Measurements from ENCODE around the gene TUBGCP6. TPM values are rescaled to one million over a fixed set of nuclear protein-coding genes. Genes with fewer than 3 reads are reported as not detected.

TUBGCP6 gene
- total RNA-seq, 1 donor from 2014 or later = 45.4 TPM

DNA sequence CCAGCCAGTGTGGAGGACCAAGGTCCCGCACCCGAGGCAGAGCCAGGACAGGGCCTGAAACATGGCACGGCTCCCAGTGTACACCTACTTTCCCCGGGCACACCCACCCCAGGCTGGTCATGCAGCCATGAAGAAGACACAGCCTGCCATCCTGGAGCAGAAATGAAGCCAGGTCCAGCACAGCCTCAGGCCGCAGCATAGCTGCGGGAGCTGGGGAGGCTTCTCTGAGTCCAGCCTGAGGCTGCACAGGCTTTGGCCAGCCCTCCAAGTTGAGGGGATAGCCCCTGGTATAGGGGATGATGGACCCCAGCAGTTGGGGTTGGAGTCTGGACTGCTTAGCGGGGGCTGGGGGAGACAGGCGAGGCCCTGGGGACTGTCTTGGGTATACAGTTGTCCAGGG, 9.1 kb upstream of the TUBGCP6 start:
- peaks cover 30% of the 10 kb centered on the region for H3K4me1 ChIP-seq
- H3K36me3 ChIP-seq = no peaks in the 10 kb centered on the region
- no peaks in the 10 kb centered on the region for H3K27me3 ChIP-seq
- H3K27ac ChIP-seq = no peak overlapping the region
- DNase-seq (ENCODE audit: extremely low spot score in 2 of 2) = no peak
- intact Hi-C loops (cut with DNase I) = loop anchor here (5.0 kb wide), 2 partner anchors 73 to 88 kb away; partner anchors contain the start of genes DENND6B and PPP6R2
- no peaks in the 10 kb centered on the region for H3K9me3 ChIP-seq
- TF ChIP-seq, protein P1, sequence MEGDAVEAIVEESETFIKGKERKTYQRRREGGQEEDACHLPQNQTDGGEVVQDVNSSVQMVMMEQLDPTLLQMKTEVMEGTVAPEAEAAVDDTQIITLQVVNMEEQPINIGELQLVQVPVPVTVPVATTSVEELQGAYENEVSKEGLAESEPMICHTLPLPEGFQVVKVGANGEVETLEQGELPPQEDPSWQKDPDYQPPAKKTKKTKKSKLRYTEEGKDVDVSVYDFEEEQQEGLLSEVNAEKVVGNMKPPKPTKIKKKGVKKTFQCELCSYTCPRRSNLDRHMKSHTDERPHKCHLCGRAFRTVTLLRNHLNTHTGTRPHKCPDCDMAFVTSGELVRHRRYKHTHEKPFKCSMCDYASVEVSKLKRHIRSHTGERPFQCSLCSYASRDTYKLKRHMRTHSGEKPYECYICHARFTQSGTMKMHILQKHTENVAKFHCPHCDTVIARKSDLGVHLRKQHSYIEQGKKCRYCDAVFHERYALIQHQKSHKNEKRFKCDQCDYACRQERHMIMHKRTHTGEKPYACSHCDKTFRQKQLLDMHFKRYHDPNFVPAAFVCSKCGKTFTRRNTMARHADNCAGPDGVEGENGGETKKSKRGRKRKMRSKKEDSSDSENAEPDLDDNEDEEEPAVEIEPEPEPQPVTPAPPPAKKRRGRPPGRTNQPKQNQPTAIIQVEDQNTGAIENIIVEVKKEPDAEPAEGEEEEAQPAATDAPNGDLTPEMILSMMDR (IDR thresholded peaks at IDR 0.05) = no peak
- no peak for TF ChIP-seq POLR2A (IDR thresholded peaks at IDR 0.05)
- H3K4me3 ChIP-seq = no peak overlapping the region

DNA sequence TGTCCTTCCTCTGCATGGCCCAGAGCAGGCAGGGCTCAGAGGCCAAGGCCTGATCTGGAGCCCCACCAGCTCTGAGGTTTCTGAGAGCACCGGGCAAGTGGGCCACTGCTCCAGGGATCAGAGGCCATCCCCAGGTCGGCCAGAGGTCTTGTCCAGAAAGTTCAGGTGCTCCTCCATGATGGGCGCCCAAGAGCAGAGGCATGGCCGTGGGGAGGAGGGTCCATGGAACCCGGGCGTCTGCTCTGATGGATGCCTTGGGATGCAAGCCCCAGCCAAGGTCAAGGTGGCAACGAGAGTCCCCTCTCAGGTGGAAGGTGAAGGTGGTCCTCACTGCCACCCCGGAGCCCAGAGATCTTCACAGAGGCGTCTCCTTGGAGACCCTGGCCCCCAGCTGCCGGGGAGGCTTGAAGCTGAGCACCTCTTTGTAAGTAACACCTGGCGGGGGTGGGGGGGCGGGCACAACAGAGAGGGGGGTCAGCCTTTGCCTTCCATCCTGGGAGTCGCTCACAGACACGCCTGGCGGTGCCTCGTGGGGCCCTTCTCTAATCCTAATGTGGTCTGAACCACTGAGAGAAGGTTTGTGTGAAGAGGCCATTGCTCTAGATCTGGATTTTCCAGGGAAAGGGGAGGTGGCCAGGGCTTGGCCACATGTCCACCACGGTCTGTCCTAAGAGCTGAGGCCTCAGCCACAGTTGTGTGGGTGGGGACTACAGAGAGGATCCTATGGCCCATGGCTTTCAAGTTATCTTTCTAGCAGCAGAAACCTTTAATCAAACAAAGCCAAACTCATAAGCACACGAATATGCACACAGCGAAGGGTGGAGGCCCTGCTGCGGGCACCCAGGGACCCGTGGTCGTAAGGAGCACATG, 8.5 kb upstream of the TUBGCP6 start:
- Histone ChIP-seq H3K27me3 (no peaks in the 10 kb centered on the region), H3K27ac (no peak overlapping the region), H3K9me3 (no peaks in the 10 kb centered on the region), H3K4me1 (peaks cover 35% of the 10 kb centered on the region), H3K36me3 (no peaks in the 10 kb centered on the region), H3K4me3 (no peak overlapping the region)
- DNase-seq (ENCODE audit: extremely low spot score in 2 of 2) = no peak
- intact Hi-C loops (cut with DNase I) = loop anchor here (5.0 kb wide), 2 partner anchors 74 to 89 kb away; partner anchors contain the start of genes DENND6B and PPP6R2
- TF ChIP-seq POLR2AphosphoS5 (IDR thresholded peaks at IDR 0.05; ENCODE audit: insufficient read depth in 1 of 2, low read depth in 1 of 2) = no peak
- TF ChIP-seq POLR2A (IDR thresholded peaks at IDR 0.05) = no peak
- TF ChIP-seq, protein P1 (IDR thresholded peaks at IDR 0.05) = no peak

GRCh38 chr22:50252082-50253045, 7.5 kb upstream of the TUBGCP6 start:
- TF ChIP-seq, protein P1 (IDR thresholded peaks at IDR 0.05) = peak; percentile 45 to 66 (median 65)
- TF ChIP-seq POLR2AphosphoS5 (IDR thresholded peaks at IDR 0.05; ENCODE audit: insufficient read depth in 1 of 2, low read depth in 1 of 2) = no peak
- peak overlapping the region; percentile 79 for H3K27ac ChIP-seq
- H3K36me3 ChIP-seq = no peaks in the 10 kb centered on the region
- no peaks in the 10 kb centered on the region for H3K9me3 ChIP-seq
- peaks cover 43% of the 10 kb centered on the region for H3K4me1 ChIP-seq
- intact Hi-C loops (cut with DNase I) = loop anchor here (5.0 kb wide), 2 partner anchors 75 to 90 kb away; partner anchors contain the start of genes DENND6B and PPP6R2
- H3K27me3 ChIP-seq = no peaks in the 10 kb centered on the region
- no peak for DNase-seq (ENCODE audit: extremely low spot score in 2 of 2)
- H3K4me3 ChIP-seq = peak overlapping the region; percentile 60 to 88

GRCh38 chr22:50251477-50252081, 6.8 kb upstream of the TUBGCP6 start:
- H3K27ac ChIP-seq = peak overlapping the region; percentile 79
- intact Hi-C loops (cut with DNase I) = loop anchor here (5.0 kb wide), 2 partner anchors 76 to 91 kb away; partner anchors contain the start of genes DENND6B and PPP6R2
- H3K9me3 ChIP-seq = no peaks in the 10 kb centered on the region
- TF ChIP-seq POLR2A (IDR thresholded peaks at IDR 0.05) (no peak), POLR2AphosphoS5 (IDR thresholded peaks at IDR 0.05; ENCODE audit: insufficient read depth in 1 of 2, low read depth in 1 of 2) (no peak)
- TF ChIP-seq, protein P1 (IDR thresholded peaks at IDR 0.05) = no peak
- H3K4me3 ChIP-seq = peak overlapping the region; percentile 60 to 88
- H3K4me1 ChIP-seq = peaks cover 43% of the 10 kb centered on the region
- DNase-seq (ENCODE audit: extremely low spot score in 2 of 2) = no peak
- no peaks in the 10 kb centered on the region for H3K27me3 ChIP-seq
- peaks cover 0 to 1% of the 10 kb centered on the region in 2 donors for H3K36me3 ChIP-seq
